Spleen (tissue), 7 donors: Measurements from ENCODE around the gene PLRG1.

Experiments used
- POLR2A ChIP-seq, 3 donors: fragments of 450-650 bp; IDR thresholded peaks; one replicate each; pipeline ENCODE4 v1.5.1; 2017; ENCODE audit warnings: antibody characterized with exemption in 3 of 3, mild to moderate bottlenecking in 1 of 3
- POLR2AphosphoS5 ChIP-seq, 3 donors: sonication (generic); formaldehyde crosslinking; IDR thresholded peaks; one replicate each; pipeline ENCODE4 v1.5.1; 2017; ENCODE audit warnings: antibody characterized with exemption in 3 of 3
- TF ChIP-seq, protein P1 (sequence below), 11 experiments: fragments of 200-600 bp in 7 of 11; fragments of 450-650 bp in 4 of 11; sonication (generic) in 4 of 11; IDR thresholded peaks in 8 of 11; conservative IDR thresholded peaks in 3 of 11; 1 replicate in 7 of 11; 2 replicates in 4 of 11; pipeline versions ENCODE4 v1.4.0 to v1.8.0; 2016 to 2021; ENCODE audit warnings: antibody characterized with exemption in 11 of 11, inconsistent platforms in 4 of 11, mild to moderate bottlenecking in 1 of 11
- donor health status: DM: no; HTN: no; CAD: no; lungs with moderate emphysema.
- donor health status: DM: no; HTN: no; CAD: no.
- donor health status: DM: no; HTN: no; CAD: no.

DNA sequence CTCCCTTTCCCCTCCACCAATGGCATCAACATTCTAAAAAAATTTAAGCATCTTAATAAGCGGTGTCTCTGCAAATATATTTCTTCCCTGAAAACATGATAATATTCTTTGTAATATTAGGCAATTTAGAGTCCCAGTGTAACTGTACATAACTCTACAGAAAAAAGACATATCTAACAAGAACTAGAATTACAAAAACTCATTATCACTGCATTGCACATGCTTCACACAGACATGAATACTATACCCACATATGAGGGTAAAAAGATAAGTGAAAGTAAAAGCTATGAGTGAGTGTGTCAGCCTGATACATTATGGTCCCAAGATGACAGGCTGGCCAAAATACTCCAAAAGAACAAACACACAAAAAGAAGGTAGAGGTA is 10.2 kb upstream of the PLRG1 start:
- TF ChIP-seq POLR2AphosphoS5 (IDR thresholded peaks at IDR 0.05) (no peak), POLR2A (IDR thresholded peaks at IDR 0.05) (no peak)
- TF ChIP-seq, protein P1, sequence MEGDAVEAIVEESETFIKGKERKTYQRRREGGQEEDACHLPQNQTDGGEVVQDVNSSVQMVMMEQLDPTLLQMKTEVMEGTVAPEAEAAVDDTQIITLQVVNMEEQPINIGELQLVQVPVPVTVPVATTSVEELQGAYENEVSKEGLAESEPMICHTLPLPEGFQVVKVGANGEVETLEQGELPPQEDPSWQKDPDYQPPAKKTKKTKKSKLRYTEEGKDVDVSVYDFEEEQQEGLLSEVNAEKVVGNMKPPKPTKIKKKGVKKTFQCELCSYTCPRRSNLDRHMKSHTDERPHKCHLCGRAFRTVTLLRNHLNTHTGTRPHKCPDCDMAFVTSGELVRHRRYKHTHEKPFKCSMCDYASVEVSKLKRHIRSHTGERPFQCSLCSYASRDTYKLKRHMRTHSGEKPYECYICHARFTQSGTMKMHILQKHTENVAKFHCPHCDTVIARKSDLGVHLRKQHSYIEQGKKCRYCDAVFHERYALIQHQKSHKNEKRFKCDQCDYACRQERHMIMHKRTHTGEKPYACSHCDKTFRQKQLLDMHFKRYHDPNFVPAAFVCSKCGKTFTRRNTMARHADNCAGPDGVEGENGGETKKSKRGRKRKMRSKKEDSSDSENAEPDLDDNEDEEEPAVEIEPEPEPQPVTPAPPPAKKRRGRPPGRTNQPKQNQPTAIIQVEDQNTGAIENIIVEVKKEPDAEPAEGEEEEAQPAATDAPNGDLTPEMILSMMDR (IDR thresholded peaks at IDR 0.05 in 8 of 11, conservative IDR thresholded peaks at IDR 0.05 in 3 of 11): no peak
